GM23248 (cell line): ENCODE data around the gene ACOT7. TPM values are rescaled to one million over a fixed set of nuclear protein-coding genes. Genes with fewer than 3 reads are reported as not detected.

Source experiments
- DNase-seq: peaks from one replicate; pipeline ENCODE4 v3.0.0-alpha.2; 2015
- H2AFZ ChIP-seq: fragments of 200-600 bp; sonication (generic); 2 replicates; pipeline ENCODE4 v1.6.1; 2016; ENCODE audit warnings: antibody characterized with exemption
- H3F3A ChIP-seq: fragments of 200-600 bp; sonication (generic); 2 replicates; pipeline ENCODE4 v1.6.1; 2016; ENCODE audit warnings: mild to moderate bottlenecking, antibody characterized with exemption, mixed run types; ENCODE audit not compliant: insufficient read depth
- H3K27ac ChIP-seq: fragments of 200-600 bp; sonication (generic); 2 replicates; pipeline ENCODE4 v1.5.1; 2016; ENCODE audit warnings: mild to moderate bottlenecking
- H3K27me3 ChIP-seq: fragments of 200-600 bp; sonication (generic); replicated peaks from 2 replicates; pipeline ENCODE4 v1.6.1; 2016; ENCODE audit warnings: mild to moderate bottlenecking; ENCODE audit not compliant: insufficient read depth
- H3K36me3 ChIP-seq: fragments of 200-600 bp; sonication (generic); 2 replicates; pipeline ENCODE4 v1.6.1; 2016; ENCODE audit warnings: low read depth, mild to moderate bottlenecking
- H3K4me1 ChIP-seq: fragments of 200-600 bp; sonication (generic); 2 replicates; pipeline ENCODE4 v1.6.1; 2016; ENCODE audit warnings: mild to moderate bottlenecking; ENCODE audit not compliant: insufficient read depth
- H3K4me2 ChIP-seq: fragments of 200-600 bp; sonication (generic); one replicate; pipeline ENCODE4 v1.6.1; 2016; ENCODE audit warnings: mild to moderate bottlenecking; ENCODE audit not compliant: unreplicated experiment
- H3K4me3 ChIP-seq: fragments of 200-600 bp; sonication (generic); 2 replicates; pipeline ENCODE4 v1.5.1; 2016; ENCODE audit warnings: mild to moderate bottlenecking
- H3K79me2 ChIP-seq: fragments of 200-600 bp; sonication (generic); 2 replicates; pipeline ENCODE4 v1.6.1; 2016; ENCODE audit warnings: mild to moderate bottlenecking; ENCODE audit not compliant: insufficient read depth
- H3K9ac ChIP-seq: fragments of 200-600 bp; sonication (generic); 2 replicates; pipeline ENCODE4 v1.6.1; 2016; ENCODE audit warnings: mild to moderate bottlenecking
- H3K9me2 ChIP-seq: fragments of 200-600 bp; sonication (generic); 2 replicates; pipeline ENCODE4 v1.6.1; 2016; ENCODE audit warnings: mixed run types, mild to moderate bottlenecking, moderate library complexity; ENCODE audit not compliant: insufficient read depth
- H3K9me3 ChIP-seq: fragments of 200-600 bp; sonication (generic); one replicate; pipeline ENCODE4 v1.6.1; 2017; ENCODE audit warnings: low read depth
- H4K20me1 ChIP-seq: fragments of 200-600 bp; sonication (generic); 2 replicates; pipeline ENCODE4 v1.6.0; 2016; ENCODE audit not compliant: insufficient read depth
- EZH2 ChIP-seq: fragments of 200-600 bp; sonication (generic); IDR thresholded peaks from 2 replicates; pipeline ENCODE4 v1.6.1; 2018; ENCODE audit warnings: antibody characterized with exemption, mild to moderate bottlenecking; ENCODE audit not compliant: insufficient read depth, poor library complexity, severe bottlenecking
- EZH2phosphoT487 ChIP-seq: fragments of 200-600 bp; sonication (generic); IDR thresholded peaks from 2 replicates; pipeline ENCODE4 v1.6.1; 2018; ENCODE audit warnings: antibody characterized with exemption, moderate library complexity, mild to moderate bottlenecking, low read depth; ENCODE audit not compliant: insufficient read depth
- WGBS, 2 experiments: methylation state at CpG; one replicate each; pipeline ENCODE4 v1.1.6; 2015 to 2017; ENCODE audit warnings: low lambda C conversion rate in 2 of 2, low coverage in 1 of 2; ENCODE audit errors: missing lambda C conversion rate in 2 of 2; 5-methylcytosine and 5-hydroxymethylcytosine counted together
- in situ Hi-C: fragments of 300-500 bp; cut with MboI; formaldehyde crosslinking; loops from 2 replicates; pipeline ENCODE4 v1.15.0; 2020
- polyA plus RNA-seq: library from polyadenylated mRNA; unstranded; fragments of >200 nt; fragmentation: Nextera tagmentation; extraction: Ambion mirVana; gene quantifications from 2 replicates; pipeline ENCODE4 v1.2.1, GENCODE V29; 2016
- total RNA-seq: library from RNA; depleted of rRNA; stranded (reverse); fragments of >200 nt; shearing (Covaris generic); gene quantifications from 2 replicates; pipeline ENCODE4 v1.2.3, GENCODE V29; 2014

Gene ACOT7
- total and polyA plus RNA-seq, 2 experiments from 2014 or later = 25.7 to 74.7 TPM

- Histone ChIP-seq H3F3A (no peaks in the 10 kb centered on the region), H3K27ac (no peak overlapping the region), H3K79me2 (no peaks in the 10 kb centered on the region), H3K4me2 (no peak overlapping the region), H3K27me3 (no peaks in the 10 kb centered on the region), H3K9me3 (no peaks in the 10 kb centered on the region), H3K36me3 (no peaks in the 10 kb centered on the region), H3K4me3 (no peak overlapping the region), H2AFZ (no peak overlapping the region), H3K9ac (no peak overlapping the region), H4K20me1 (no peaks in the 10 kb centered on the region), H3K4me1 (no peaks in the 10 kb centered on the region), H3K9me2 (no peaks in the 10 kb centered on the region)
- no peak for DNase-seq
- WGBS, 2 experiments = 94 to 95% methylated on average over 23 of the region's 23 CpGs
- no peak for TF ChIP-seq EZH2
- TF ChIP-seq EZH2phosphoT487 = no peak
- in situ Hi-C loops = no loop called here
Observed at GRCh38 chr1:6294890-6295556, 98.5 kb downstream of the ACOT7 start.

DNA sequence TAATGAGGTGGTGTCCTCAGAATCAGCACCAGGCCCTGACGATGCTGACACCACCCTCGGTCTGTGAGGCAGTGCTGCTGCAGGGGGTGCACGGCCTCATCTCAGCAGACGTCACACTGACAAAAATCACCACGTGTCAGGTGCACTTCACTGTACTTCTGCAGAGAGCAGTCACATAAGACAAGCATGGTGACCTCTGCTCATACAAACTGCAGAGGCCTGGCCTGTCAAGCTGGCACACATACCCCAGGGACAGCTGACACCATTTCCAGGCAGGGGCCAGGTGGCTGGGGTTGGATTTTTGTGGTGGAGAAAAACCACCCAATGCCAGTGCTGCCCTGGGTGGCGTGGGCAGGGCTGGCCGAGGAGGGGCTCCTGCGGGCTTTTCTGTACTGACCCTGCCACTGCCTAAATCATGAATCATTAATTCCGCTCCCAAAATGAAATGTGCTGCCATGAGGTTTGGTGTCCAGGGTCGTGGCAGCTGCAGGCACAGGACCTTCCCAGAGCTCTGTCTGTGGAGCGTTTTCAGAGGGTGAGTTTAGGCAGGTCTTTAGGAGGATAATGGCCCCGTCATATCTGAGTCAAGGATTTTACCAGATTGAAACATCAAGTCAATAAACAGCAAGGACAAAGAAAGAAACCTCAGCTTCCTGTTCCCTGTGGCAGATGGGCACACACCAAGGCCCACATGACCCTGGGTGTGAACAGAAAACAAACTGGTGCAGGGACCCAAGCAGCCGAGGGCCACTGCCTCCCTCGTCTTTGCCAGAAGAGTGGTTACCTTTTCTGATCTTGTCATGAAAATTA, 99.3 kb downstream of the ACOT7 start:
- Histone ChIP-seq H3K4me1 (no peaks in the 10 kb centered on the region), H3K9ac (no peak overlapping the region), H3K27me3 (no peaks in the 10 kb centered on the region), H2AFZ (no peak overlapping the region), H3K9me2 (no peaks in the 10 kb centered on the region), H3K4me3 (no peak overlapping the region), H3K9me3 (no peaks in the 10 kb centered on the region), H3F3A (no peaks in the 10 kb centered on the region), H3K27ac (no peak overlapping the region), H3K36me3 (no peaks in the 10 kb centered on the region), H4K20me1 (no peaks in the 10 kb centered on the region), H3K79me2 (no peaks in the 10 kb centered on the region), H3K4me2 (no peak overlapping the region)
- DNase-seq = no peak
- no peak for TF ChIP-seq EZH2phosphoT487
- no peak for TF ChIP-seq EZH2
- 96 to 97% methylated on average over 14 of the region's 14 CpGs for WGBS, 2 experiments
- in situ Hi-C loops = no loop called here

DNA sequence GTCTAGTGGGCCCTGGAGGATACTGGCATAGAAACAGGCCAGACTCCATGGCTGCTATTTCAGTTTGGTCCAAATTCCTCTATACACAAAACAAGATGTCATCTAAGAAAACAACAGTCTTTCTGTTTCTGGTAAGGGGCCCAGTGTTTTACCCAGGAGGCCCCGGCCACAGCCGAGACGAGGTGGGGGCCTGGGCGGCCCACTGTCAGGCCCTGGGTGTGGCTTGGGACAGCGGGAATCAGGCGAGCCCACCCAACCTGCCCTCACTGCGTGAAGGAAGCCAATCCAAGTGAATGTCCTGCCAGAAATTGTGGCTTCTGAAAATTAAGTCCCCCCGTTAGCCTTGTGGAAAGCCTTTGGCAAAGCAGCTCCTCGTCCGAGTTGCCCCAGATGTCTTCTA, 101.5 kb downstream of the ACOT7 start:
- no peak for DNase-seq
- H3K36me3 ChIP-seq = no peaks in the 10 kb centered on the region
- no peaks in the 10 kb centered on the region for H3K9me3 ChIP-seq
- no peak overlapping the region for H3K4me2 ChIP-seq
- TF ChIP-seq EZH2phosphoT487 = no peak
- no peak for TF ChIP-seq EZH2
- H3K9me2 ChIP-seq = no peaks in the 10 kb centered on the region
- no peak overlapping the region for H3K27ac ChIP-seq
- H3K4me1 ChIP-seq = no peaks in the 10 kb centered on the region
- no peak overlapping the region for H2AFZ ChIP-seq
- 70 to 75% methylated on average over 10 of the region's 10 CpGs for WGBS, 2 experiments
- no peaks in the 10 kb centered on the region for H4K20me1 ChIP-seq
- H3K4me3 ChIP-seq = no peak overlapping the region
- no peaks in the 10 kb centered on the region for H3K79me2 ChIP-seq
- H3K9ac ChIP-seq = no peak overlapping the region
- no peaks in the 10 kb centered on the region for H3F3A ChIP-seq
- no peaks in the 10 kb centered on the region for H3K27me3 ChIP-seq
- in situ Hi-C loops = no loop called here

DNA sequence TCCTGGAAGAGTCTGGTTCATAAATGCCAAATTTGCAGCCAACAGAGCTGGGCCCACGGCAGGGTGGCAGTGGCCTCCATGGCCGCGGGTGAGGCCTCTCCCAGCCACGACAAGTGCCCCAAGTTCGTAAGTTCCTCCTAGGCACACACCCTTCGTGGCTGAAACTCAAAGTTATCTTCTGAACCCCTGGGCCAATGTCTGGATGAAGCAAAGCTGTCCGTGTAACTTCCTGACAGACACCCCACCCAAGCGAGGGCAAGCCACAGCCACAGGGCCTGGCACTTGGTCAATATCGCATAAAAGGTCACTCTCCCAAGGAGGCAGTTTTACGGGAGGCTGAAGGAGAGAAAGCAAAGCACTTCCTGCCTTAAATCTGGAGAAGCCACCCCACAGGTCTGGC, 104.9 kb downstream of the ACOT7 start:
- H2AFZ ChIP-seq = no peak overlapping the region
- H3K27me3 ChIP-seq = no peaks in the 10 kb centered on the region
- no peaks in the 10 kb centered on the region for H3K79me2 ChIP-seq
- no peak for DNase-seq
- H4K20me1 ChIP-seq = no peaks in the 10 kb centered on the region
- no peaks in the 10 kb centered on the region for H3K9me2 ChIP-seq
- 59 to 60% methylated on average over 10 of the region's 10 CpGs for WGBS, 2 experiments
- H3K36me3 ChIP-seq = no peaks in the 10 kb centered on the region
- in situ Hi-C loops = no loop called here
- no peak overlapping the region for H3K4me2 ChIP-seq
- no peak overlapping the region for H3K27ac ChIP-seq
- no peaks in the 10 kb centered on the region for H3K4me1 ChIP-seq
- no peak overlapping the region for H3K4me3 ChIP-seq
- H3K9ac ChIP-seq = no peak overlapping the region
- H3F3A ChIP-seq = no peaks in the 10 kb centered on the region
- TF ChIP-seq EZH2phosphoT487 = no peak
- TF ChIP-seq EZH2 = no peak
- H3K9me3 ChIP-seq = no peaks in the 10 kb centered on the region
